HepG2 (cell line): Measurements from ENCODE around the gene UCN. TPM values are rescaled to one million over a fixed set of nuclear protein-coding genes. Genes with fewer than 3 reads are reported as not detected.

Source experiments
- HOXD1 ChIP-seq: sonication (generic); formaldehyde crosslinking; IDR thresholded peaks from 2 replicates; pipeline ENCODE4 v1.5.0; 2020; ENCODE audit warnings: missing genetic modification reagents
- KDM4B ChIP-seq: sonication (generic); formaldehyde crosslinking; IDR thresholded peaks from 2 replicates; pipeline ENCODE4 v1.4.0; 2020; ENCODE audit warnings: missing genetic modification reagents
- MLXIP ChIP-seq: sonication (generic); formaldehyde crosslinking; IDR thresholded peaks from 2 replicates; pipeline ENCODE4 v1.9.0; 2021; ENCODE audit warnings: missing genetic modification reagents, borderline replicate concordance
- PHF5A ChIP-seq: IDR thresholded peaks from one replicate; pipeline ENCODE4 v1.6.1; 2018; ENCODE audit warnings: low read depth, missing genetic modification reagents; ENCODE audit not compliant: unreplicated experiment
- PRMT3 ChIP-seq: sonication (generic); formaldehyde crosslinking; IDR thresholded peaks from 2 replicates; pipeline ENCODE4 v1.8.1; 2022; ENCODE audit warnings: low read depth, mild to moderate bottlenecking, moderate library complexity, missing genetic modification reagents, borderline replicate concordance
- SNAI1 ChIP-seq: sonication (generic); formaldehyde crosslinking; IDR thresholded peaks from 2 replicates; pipeline ENCODE4 v1.5.0; 2020; ENCODE audit warnings: mild to moderate bottlenecking, missing genetic modification reagents, borderline replicate concordance
- TBX2 ChIP-seq: sonication (generic); formaldehyde crosslinking; IDR thresholded peaks from 2 replicates; pipeline ENCODE4 v1.5.0; 2020; ENCODE audit warnings: missing genetic modification reagents, mild to moderate bottlenecking, borderline replicate concordance
- TCF12 ChIP-seq, 2 experiments: fragments of 450-650 bp in 1 of 2; sonication (generic) in 1 of 2; formaldehyde crosslinking in 1 of 2; IDR thresholded peaks; 2 replicates each; pipeline versions ENCODE4 v1.6.1 to v1.8.0; 2017 to 2022; ENCODE audit warnings: antibody characterized with exemption in 1 of 2, mild to moderate bottlenecking in 1 of 2, missing genetic modification reagents in 1 of 2, moderate library complexity in 1 of 2
- THAP7 ChIP-seq: sonication (generic); formaldehyde crosslinking; IDR thresholded peaks from 2 replicates; pipeline ENCODE4 v1.8.1; 2023; ENCODE audit warnings: mild to moderate bottlenecking, missing genetic modification reagents
- UBTF ChIP-seq: sonication (generic); formaldehyde crosslinking; IDR thresholded peaks from 2 replicates; pipeline ENCODE4 v1.4.0; 2020; ENCODE audit warnings: mild to moderate bottlenecking, missing genetic modification reagents
- ZFP37 ChIP-seq: sonication (generic); formaldehyde crosslinking; IDR thresholded peaks from 2 replicates; pipeline ENCODE4 v1.4.0; 2020; ENCODE audit warnings: missing genetic modification reagents, borderline replicate concordance
- ZFP90 ChIP-seq: sonication (generic); formaldehyde crosslinking; IDR thresholded peaks from 2 replicates; pipeline ENCODE4 v1.8.0; 2022; ENCODE audit warnings: missing genetic modification reagents, mild to moderate bottlenecking, inconsistent platforms, borderline replicate concordance
- ZMYM3 ChIP-seq: sonication (generic); formaldehyde crosslinking; IDR thresholded peaks from 2 replicates; pipeline ENCODE4 v1.5.1; 2020; ENCODE audit warnings: mild to moderate bottlenecking, missing genetic modification reagents
- ZNF10 ChIP-seq: sonication (generic); formaldehyde crosslinking; IDR thresholded peaks from 2 replicates; pipeline ENCODE4 v1.4.0; 2020; ENCODE audit warnings: mild to moderate bottlenecking, low read depth, missing genetic modification reagents, borderline replicate concordance
- ZNF790 ChIP-seq: sonication (generic); formaldehyde crosslinking; IDR thresholded peaks from 2 replicates; pipeline ENCODE4 v1.8.0; 2022; ENCODE audit warnings: missing genetic modification reagents, mild to moderate bottlenecking, borderline replicate concordance
- ZNF879 ChIP-seq: sonication (generic); formaldehyde crosslinking; IDR thresholded peaks from 2 replicates; pipeline ENCODE4 v1.8.1; 2023; ENCODE audit warnings: missing genetic modification reagents
- polyA plus RNA-seq, 8 experiments: library from polyadenylated mRNA; depleted of rRNA in 3 of 8; stranded (reverse) in 7 of 8; unstranded in 1 of 8; fragments of >200 nt; fragmentation: Illumina TruSeq in 4 of 8; extraction: Trizol in 4 of 8; gene quantifications; 2 replicates each; pipeline versions ENCODE4 v1.2.1 to v1.2.3, GENCODE V29; 2011 to 2016; ENCODE audit warnings: low read depth in 4 of 8, missing spikeins in 1 of 8, mixed read lengths in 1 of 8; ENCODE audit not compliant: insufficient read depth in 1 of 8
- total RNA-seq, 5 experiments: library from RNA; depleted of rRNA; stranded (reverse); fragments of >200 nt; fragmentation: Illumina TruSeq; extraction: Trizol; gene quantifications; 2 replicates each; pipeline ENCODE4 v1.2.3, GENCODE V29; 2016; ENCODE audit warnings: low read depth in 1 of 5
- TF ChIP-seq, protein P1 (sequence below): sonication (generic); formaldehyde crosslinking; conservative IDR thresholded peaks from 2 replicates; pipeline ENCODE4 v1.8.0; 2022; ENCODE audit warnings: missing genetic modification reagents

Gene UCN
- total and polyA plus RNA-seq, 2 of the 13 experiments (the other 11 are each of a cell fraction or from before 2014, with no cell fraction given): 1.2 to 2.3 TPM

DNA sequence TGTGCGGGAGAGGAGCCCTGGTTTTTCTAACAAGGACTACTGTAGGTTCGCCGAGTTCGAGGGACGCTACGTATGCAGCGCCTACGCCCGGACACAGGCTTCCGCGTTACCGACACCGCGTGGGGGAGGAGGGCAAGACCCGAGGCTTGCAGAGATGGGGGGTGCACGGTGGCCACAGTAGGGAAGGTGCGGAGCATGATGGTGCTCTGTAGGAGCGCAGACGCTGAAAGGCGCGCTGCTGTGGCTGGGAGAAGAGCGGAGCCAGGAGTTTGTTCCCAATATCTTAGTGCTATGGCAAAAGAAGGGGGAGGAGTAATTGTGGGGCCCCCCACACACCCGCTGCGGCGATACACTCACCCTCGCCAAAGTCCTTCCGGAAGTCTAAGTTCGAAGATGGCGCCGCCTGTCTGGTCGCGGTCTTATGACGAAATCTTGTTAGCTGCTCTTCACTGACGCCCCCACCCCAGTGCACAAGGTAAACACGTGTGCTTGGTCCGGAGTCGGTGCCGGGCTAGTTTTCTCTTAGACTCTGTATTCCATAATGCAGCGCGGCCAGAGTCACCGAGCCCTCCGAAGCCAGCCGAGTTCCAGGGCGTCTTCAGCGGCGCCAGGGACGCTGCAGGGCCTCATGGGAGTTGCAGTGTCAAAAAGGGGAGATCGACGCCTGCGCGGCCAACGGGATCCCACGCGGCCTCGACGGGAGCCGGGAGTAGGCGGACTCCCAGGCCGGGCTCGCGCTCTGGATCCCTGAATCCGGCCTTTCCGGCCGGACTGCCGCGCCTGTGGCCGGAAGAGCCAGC, 48.3 kb upstream of the UCN start, which contains the start of gene GTF3C2 (continued):
- TF ChIP-seq HOXD1 (CRISPR knock-in tag) (peak; percentile 25), TBX2 (peak; percentile 97), ZNF879 (CRISPR knock-in tag) (peak; percentile 69), PHF5A (CRISPR knock-in tag) (no peak), KDM4B (CRISPR knock-in tag) (peak; percentile 56; the same call in 1 of the 2 replicates), ZMYM3 (peak; percentile 33), ZFP90 (CRISPR knock-in tag) (peak; percentile 65), UBTF (CRISPR knock-in tag) (peak; percentile 99), THAP7 (CRISPR knock-in tag) (peak; percentile 93), SNAI1 (no peak), ZNF10 (CRISPR knock-in tag) (no peak), ZNF790 (CRISPR knock-in tag) (peak; percentile 90), ZFP37 (CRISPR knock-in tag) (no peak; the same call in 1 of the 2 replicates), MLXIP (peak; percentile 71; the same call in 1 of the 2 replicates), TCF12 (IDR thresholded peaks at IDR 0.05) (no peak), TCF12 (CRISPR knock-in tag; IDR thresholded peaks at IDR 0.05) (0 out of 2 replicates have a peak, but pooled peaks have one; percentile 37), PRMT3 (CRISPR knock-in tag) (peak; percentile 55; the same call in 1 of the 2 replicates)
- TF ChIP-seq, protein P1, sequence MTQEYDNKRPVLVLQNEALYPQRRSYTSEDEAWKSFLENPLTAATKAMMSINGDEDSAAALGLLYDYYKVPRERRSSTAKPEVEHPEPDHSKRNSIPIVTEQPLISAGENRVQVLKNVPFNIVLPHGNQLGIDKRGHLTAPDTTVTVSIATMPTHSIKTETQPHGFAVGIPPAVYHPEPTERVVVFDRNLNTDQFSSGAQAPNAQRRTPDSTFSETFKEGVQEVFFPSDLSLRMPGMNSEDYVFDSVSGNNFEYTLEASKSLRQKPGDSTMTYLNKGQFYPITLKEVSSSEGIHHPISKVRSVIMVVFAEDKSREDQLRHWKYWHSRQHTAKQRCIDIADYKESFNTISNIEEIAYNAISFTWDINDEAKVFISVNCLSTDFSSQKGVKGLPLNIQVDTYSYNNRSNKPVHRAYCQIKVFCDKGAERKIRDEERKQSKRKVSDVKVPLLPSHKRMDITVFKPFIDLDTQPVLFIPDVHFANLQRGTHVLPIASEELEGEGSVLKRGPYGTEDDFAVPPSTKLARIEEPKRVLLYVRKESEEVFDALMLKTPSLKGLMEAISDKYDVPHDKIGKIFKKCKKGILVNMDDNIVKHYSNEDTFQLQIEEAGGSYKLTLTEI (CRISPR knock-in tag): no peak
